Adipocyte (in vitro differentiated cells): ENCODE measurements around the gene CACNA1E.

Experiments
- DNase-seq: peaks from one replicate; pipeline ENCODE4 v3.0.0-alpha.2; 2015; ENCODE audit warnings: low read depth
- H3K27me3 ChIP-seq: replicated peaks from 2 replicates; pipeline ENCODE4 v1.7.0; 2013; ENCODE audit warnings: mild to moderate bottlenecking, low read length, moderate library complexity; ENCODE audit not compliant: control insufficient read depth, insufficient read depth
- H3K36me3 ChIP-seq: 2 replicates; pipeline ENCODE4 v1.7.0; 2013; ENCODE audit warnings: low read length, mild to moderate bottlenecking, moderate library complexity; ENCODE audit not compliant: control insufficient read depth, insufficient read depth, severe bottlenecking
- H3K4me1 ChIP-seq: 2 replicates; pipeline ENCODE4 v1.7.0; 2013; ENCODE audit warnings: mild to moderate bottlenecking, low read length, moderate library complexity; ENCODE audit not compliant: control insufficient read depth, insufficient read depth
- H3K4me3 ChIP-seq: 2 replicates; pipeline ENCODE4 v1.7.0; 2013; ENCODE audit warnings: mild to moderate bottlenecking, low read length, moderate library complexity
- H3K9ac ChIP-seq: 2 replicates; pipeline ENCODE4 v1.7.0; 2013; ENCODE audit warnings: mild to moderate bottlenecking, low read length, moderate library complexity
- H3K9me3 ChIP-seq: 2 replicates; pipeline ENCODE4 v1.7.0; 2013; ENCODE audit warnings: mild to moderate bottlenecking, low read length, moderate library complexity; ENCODE audit not compliant: control insufficient read depth

Gene CACNA1E

GRCh38 chr1:181456551-181456950 is 26.8 kb upstream of the CACNA1E start:
- Histone ChIP-seq H3K27me3 (peaks cover 6% of the 10 kb centered on the region), H3K9me3 (peaks cover 8% of the 10 kb centered on the region), H3K9ac (no peak overlapping the region), H3K4me3 (no peak overlapping the region), H3K4me1 (no peaks in the 10 kb centered on the region), H3K36me3 (no peaks in the 10 kb centered on the region)
- no peak for DNase-seq

- no peak overlapping the region for H3K4me3 ChIP-seq
- H3K4me1 ChIP-seq = no peaks in the 10 kb centered on the region
- no peak overlapping the region for H3K9ac ChIP-seq
- H3K27me3 ChIP-seq = peaks cover 6% of the 10 kb centered on the region
- no peaks in the 10 kb centered on the region for H3K36me3 ChIP-seq
- peaks cover 8% of the 10 kb centered on the region for H3K9me3 ChIP-seq
- no peak for DNase-seq
Observed at GRCh38 chr1:181458419-181458818, 24.9 kb upstream of the CACNA1E start.

- Histone ChIP-seq H3K4me1 (no peaks in the 10 kb centered on the region), H3K27me3 (peaks cover 6% of the 10 kb centered on the region)
- no peak for DNase-seq
Observed at GRCh38 chr1:181459067-181459466, 24.2 kb upstream of the CACNA1E start.

GRCh38 chr1:181469829-181470228 is 13.5 kb upstream of the CACNA1E start:
- H3K9ac ChIP-seq = no peak overlapping the region
- DNase-seq = peak; percentile 69
- H3K27me3 ChIP-seq = peaks cover 33% of the 10 kb centered on the region
- no peak overlapping the region for H3K4me3 ChIP-seq
- H3K9me3 ChIP-seq = no peaks in the 10 kb centered on the region
- no peaks in the 10 kb centered on the region for H3K4me1 ChIP-seq
- no peaks in the 10 kb centered on the region for H3K36me3 ChIP-seq

More at GRCh38 chr1:181459067-181459466, 24.2 kb upstream of the CACNA1E start:
- H3K4me3 ChIP-seq = no peak overlapping the region
- H3K36me3 ChIP-seq = no peaks in the 10 kb centered on the region
- H3K9ac ChIP-seq = no peak overlapping the region
- peaks cover 8% of the 10 kb centered on the region for H3K9me3 ChIP-seq

- H3K36me3 ChIP-seq = no peaks in the 10 kb centered on the region
- H3K4me1 ChIP-seq = peaks cover 4% of the 10 kb centered on the region
- no peak for DNase-seq
- H3K9me3 ChIP-seq = no peaks in the 10 kb centered on the region
- no peak overlapping the region for H3K4me3 ChIP-seq
- peaks cover 66% of the 10 kb centered on the region for H3K27me3 ChIP-seq
- no peak overlapping the region for H3K9ac ChIP-seq
Observed at GRCh38 chr1:181475580-181475979, 7.7 kb upstream of the CACNA1E start.

GRCh38 chr1:181476581-181476980 is 6.7 kb upstream of the CACNA1E start:
- no peak for DNase-seq
- peaks cover 4% of the 10 kb centered on the region for H3K4me1 ChIP-seq
- no peaks in the 10 kb centered on the region for H3K9me3 ChIP-seq
- no peaks in the 10 kb centered on the region for H3K36me3 ChIP-seq
- H3K9ac ChIP-seq = no peak overlapping the region
- peaks cover 76% of the 10 kb centered on the region for H3K27me3 ChIP-seq
- no peak overlapping the region for H3K4me3 ChIP-seq

GRCh38 chr1:181478306-181478705 is 5.0 kb upstream of the CACNA1E start:
- Histone ChIP-seq H3K9ac (no peak overlapping the region), H3K4me3 (no peak overlapping the region), H3K36me3 (no peaks in the 10 kb centered on the region), H3K4me1 (peaks cover 4% of the 10 kb centered on the region), H3K9me3 (no peaks in the 10 kb centered on the region), H3K27me3 (peaks cover 89% of the 10 kb centered on the region)
- no peak for DNase-seq

- Histone ChIP-seq H3K27me3 (peaks cover 91% of the 10 kb centered on the region), H3K36me3 (no peaks in the 10 kb centered on the region)
Observed at GRCh38 chr1:181479137-181479745, 4.1 kb upstream of the CACNA1E start.

GRCh38 chr1:181482001-181482430 is 1.3 kb upstream of the CACNA1E start:
- Histone ChIP-seq H3K36me3 (no peaks in the 10 kb centered on the region), H3K9me3 (no peaks in the 10 kb centered on the region), H3K4me1 (peaks cover 4% of the 10 kb centered on the region), H3K4me3 (no peak overlapping the region), H3K27me3 (peaks cover 93% of the 10 kb centered on the region), H3K9ac (no peak overlapping the region)
- DNase-seq = no peak

More at GRCh38 chr1:181479137-181479745, 4.1 kb upstream of the CACNA1E start:
- Histone ChIP-seq H3K4me1 (peaks cover 4% of the 10 kb centered on the region), H3K9ac (no peak overlapping the region), H3K9me3 (no peaks in the 10 kb centered on the region), H3K4me3 (no peak overlapping the region)
- DNase-seq = peak; percentile 79

- peak overlapping the region; percentile 53 for H3K4me3 ChIP-seq
- no peak overlapping the region for H3K9ac ChIP-seq
- H3K4me1 ChIP-seq = peaks cover 4% of the 10 kb centered on the region
- no peaks in the 10 kb centered on the region for H3K36me3 ChIP-seq
- no peaks in the 10 kb centered on the region for H3K9me3 ChIP-seq
- DNase-seq = peak; percentile 29
- peaks cover 93% of the 10 kb centered on the region for H3K27me3 ChIP-seq
Observed at GRCh38 chr1:181482521-181483284, 614 bp upstream of the CACNA1E start.

- Histone ChIP-seq H3K9me3 (no peaks in the 10 kb centered on the region), H3K27me3 (peaks cover 100% of the 10 kb centered on the region), H3K9ac (no peak overlapping the region), H3K4me1 (no peaks in the 10 kb centered on the region), H3K4me3 (no peak overlapping the region), H3K36me3 (no peaks in the 10 kb centered on the region)
- no peak for DNase-seq
Observed at GRCh38 chr1:181484821-181485220, 1.5 kb downstream of the CACNA1E start.
